Measurements from ENCODE around the gene PCMT1. TPM values are rescaled to one million over a fixed set of nuclear protein-coding genes. Genes with fewer than 3 reads are reported as not detected.
"Not testable (repeated sequence)": the region's sequence is repeated elsewhere in the genome, so short reads cannot be mapped to it uniquely, and the experiment has no call there.

The PCMT1 gene
- total and polyA plus RNA-seq, 10 of the 15 experiments (the other 5 are each of a cell fraction or from before 2014, with no cell fraction given) = 48.5 to 126 (median 81.2) TPM

DNA sequence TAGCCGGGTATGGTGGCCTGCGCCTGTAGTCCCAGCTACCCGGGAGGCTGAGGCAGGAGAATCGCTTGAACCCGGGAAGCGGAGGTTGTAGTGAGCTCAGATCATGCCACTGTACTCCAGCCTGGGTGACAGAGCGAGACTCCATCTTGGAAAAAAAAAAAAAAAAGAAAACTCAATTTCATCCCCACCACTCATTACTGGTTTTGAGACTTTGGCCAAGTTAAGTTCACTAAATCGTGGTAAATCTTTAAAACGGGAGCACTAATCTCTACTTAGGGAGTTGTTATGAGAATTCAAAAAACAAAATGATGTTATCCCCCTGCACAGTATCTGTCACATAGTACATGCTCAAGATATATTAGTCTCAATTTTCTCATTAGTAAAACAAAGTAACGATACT lies 4.3 kb upstream of the PCMT1 start:
- H3K4me1 ChIP-seq (ENCODE audit: control insufficient read depth, insufficient read depth, low read length); H4K20me1 ChIP-seq (ENCODE audit: control insufficient read depth, insufficient read depth); ATAC-seq; DNase-seq (ENCODE audit: low read depth, low spot score); in situ Hi-C loops (cut with MboI); BruUV-seq (replicated peaks); H3K27ac ChIP-seq (ENCODE audit: control insufficient read depth, insufficient read depth); H3K9me3 ChIP-seq (replicated peaks; ENCODE audit: control insufficient read depth, insufficient read depth, low read length); FAIRE-seq; H2AFZ ChIP-seq (ENCODE audit: control insufficient read depth, low read depth, low read length); H3K27me3 ChIP-seq (replicated peaks in 1 of 2; ENCODE audit: control insufficient read depth in 2 of 2, insufficient read depth in 2 of 2, low read length in 1 of 2): not testable (repeated sequence)
- H3K36me3 ChIP-seq (ENCODE audit: control insufficient read depth in 2 of 2, insufficient read depth in 2 of 2, low read length in 1 of 2) = peaks cover 3 to 12% of the 10 kb centered on the region in 2 experiments
- 58% methylated on average over 10 of the region's 10 CpGs for WGBS (ENCODE audit: insufficient coverage, insufficient replicate concordance, low lambda C conversion rate, missing lambda C conversion rate)
- ChIA-PET CTCF (interaction anchor here (0.8 to 1.6 kb wide), 5 partner anchors 10 to 183 kb away, joined by 3 to 4 read pairs (median 4); partner anchors contain the start of gene LATS1), RAD21 (ENCODE audit: unreplicated experiment) (interaction anchor here (0.6 to 1.2 kb wide), 2 partner anchors 77 to 80 kb away, joined by 3 to 4 read pairs; no protein-coding TSS in a partner anchor), SMC1A (ENCODE audit: uncharacterized antibody, unreplicated experiment) (interaction anchor here (1.2 to 1.5 kb wide), 3 partner anchors 12 to 79 kb away, joined by 3 to 5 read pairs (median 4); no protein-coding TSS in a partner anchor), POLR2A (interaction anchor here (0.7 to 1.8 kb wide), 4 partner anchors 9 to 259 kb away, joined by 3 to 7 read pairs (median 4); partner anchors contain the start of gene LATS1)
- intact Hi-C loops (cut with micrococcal nuclease; ENCODE audit: unreplicated experiment) = loop anchor here (5.0 kb wide), 1 partner anchor 178 kb away; the partner anchor contains the start of gene GINM1
- peak overlapping the region; percentile 95 for H3K9ac ChIP-seq (ENCODE audit: control insufficient read depth, insufficient read depth, low read length)
- H3K4me2 ChIP-seq (ENCODE audit: control insufficient read depth, insufficient read depth) = peak overlapping the region; percentile 48
- peak overlapping the region; percentile 90 for H3K4me3 ChIP-seq
- peaks cover 19% of the 10 kb centered on the region for H3K79me2 ChIP-seq (ENCODE audit: control insufficient read depth, insufficient read depth, low read length)

DNA sequence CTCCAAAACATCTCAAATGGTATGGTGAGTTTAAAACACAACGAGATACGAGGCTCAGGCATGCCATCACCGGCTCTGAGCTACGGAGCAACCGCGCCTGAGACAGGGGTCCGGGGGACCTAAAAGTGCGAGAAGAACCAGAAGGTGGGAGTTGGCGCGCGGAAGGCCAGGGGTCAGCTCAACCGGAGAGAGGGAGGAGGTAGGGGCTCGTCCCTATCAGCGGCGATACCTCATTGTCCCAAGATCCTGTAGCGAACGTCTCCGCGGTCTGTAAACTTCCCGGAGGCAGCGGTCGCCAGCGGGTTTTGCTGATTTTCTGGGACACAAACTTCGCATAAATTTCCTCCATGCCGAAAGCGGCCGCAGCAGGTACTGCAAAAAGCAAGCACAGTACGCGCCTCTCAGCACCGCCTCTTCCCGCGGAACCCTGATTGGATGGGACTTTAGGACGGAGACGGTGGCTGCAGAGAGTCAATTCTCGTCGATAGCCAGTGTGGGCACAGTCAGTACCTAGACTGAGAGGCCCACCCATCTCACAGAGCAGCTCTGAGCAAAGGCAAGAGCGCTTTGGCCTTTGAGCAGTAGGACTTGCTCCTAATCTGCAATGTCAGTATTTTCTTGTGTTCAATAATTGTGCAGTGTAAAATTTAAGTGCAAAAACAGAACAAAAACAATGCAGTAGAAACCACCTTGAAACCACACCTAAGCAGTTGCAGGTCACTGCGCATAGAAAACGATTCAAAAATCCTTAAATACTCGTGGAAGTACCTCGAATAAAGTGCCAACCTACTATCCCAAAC lies 3.2 kb upstream of the PCMT1 start, which contains the start of gene NUP43:
Gene NUP43, minus strand, starts transcription at position 383 of the 800 bp plus-strand sequence. Its CDS starts 34 bp downstream, at position 349.
- TSS peak; percentile 83 for BruUV-seq (replicated peaks)
- Histone ChIP-seq H3K79me2 (ENCODE audit: control insufficient read depth, insufficient read depth, low read length) (peaks cover 30% of the 10 kb centered on the region), H3K36me3 (ENCODE audit: control insufficient read depth in 2 of 2, insufficient read depth in 2 of 2, low read length in 1 of 2) (peaks cover 3 to 8% of the 10 kb centered on the region in 2 experiments; a peak in 2 of 4 replicates), H4K20me1 (ENCODE audit: control insufficient read depth, insufficient read depth) (no peaks in the 10 kb centered on the region; the same call in 1 of the 2 replicates), H3K9me3 (replicated peaks; ENCODE audit: control insufficient read depth, insufficient read depth, low read length) (no peaks in the 10 kb centered on the region), H3K9ac (ENCODE audit: control insufficient read depth, insufficient read depth, low read length) (peak within 1 kb of the TSS; percentile 95), H3K4me2 (ENCODE audit: control insufficient read depth, insufficient read depth) (peak within 1 kb of the TSS; percentile 48), H3K27me3 (replicated peaks in 1 of 2; ENCODE audit: control insufficient read depth in 2 of 2, insufficient read depth in 2 of 2, low read length in 1 of 2) (no peaks in the 10 kb centered on the region), H3K4me1 (ENCODE audit: control insufficient read depth, insufficient read depth, low read length) (peaks cover 5% of the 10 kb centered on the region), H3K4me3 (peak within 1 kb of the TSS; percentile 90), H3K27ac (ENCODE audit: control insufficient read depth, insufficient read depth) (peak within 1 kb of the TSS; percentile 75), H2AFZ (ENCODE audit: control insufficient read depth, low read depth, low read length) (peak within 1 kb of the TSS; percentile 79)
- 4% methylated on average over 37 of the region's 41 CpGs for WGBS (ENCODE audit: insufficient coverage, insufficient replicate concordance, low lambda C conversion rate, missing lambda C conversion rate)
- in situ Hi-C loops (cut with MboI) (no loop called here), intact Hi-C loops (cut with micrococcal nuclease; ENCODE audit: unreplicated experiment) (loop anchor here (5.0 kb wide), 1 partner anchor 179 kb away; the partner anchor contains the start of gene GINM1)
- DNase-seq (ENCODE audit: low read depth, low spot score) = peak; percentile 82
- peak; percentile 96 for FAIRE-seq
- ChIA-PET SMC1A (ENCODE audit: uncharacterized antibody, unreplicated experiment) (interaction anchor here (1.1 to 1.5 kb wide), 5 partner anchors 11 to 78 kb away, joined by 3 to 5 read pairs (median 4); no protein-coding TSS in a partner anchor), POLR2A (interaction anchor here (1.0 to 1.8 kb wide), 3 partner anchors 8 to 28 kb away, joined by 3 to 7 read pairs (median 4); partner anchors contain the start of gene LATS1), CTCF (interaction anchor here (0.5 to 1.3 kb wide), 7 partner anchors 11 to 648 kb away, joined by 3 to 4 read pairs (median 3); partner anchors contain the start of gene LATS1), RAD21 (ENCODE audit: unreplicated experiment) (interaction anchor here (1.2 kb wide), 1 partner anchor 76 kb away, joined by 4 read pairs; no protein-coding TSS in a partner anchor)
- ATAC-seq = peak; percentile 74
- TF ChIP-seq, protein P1, sequence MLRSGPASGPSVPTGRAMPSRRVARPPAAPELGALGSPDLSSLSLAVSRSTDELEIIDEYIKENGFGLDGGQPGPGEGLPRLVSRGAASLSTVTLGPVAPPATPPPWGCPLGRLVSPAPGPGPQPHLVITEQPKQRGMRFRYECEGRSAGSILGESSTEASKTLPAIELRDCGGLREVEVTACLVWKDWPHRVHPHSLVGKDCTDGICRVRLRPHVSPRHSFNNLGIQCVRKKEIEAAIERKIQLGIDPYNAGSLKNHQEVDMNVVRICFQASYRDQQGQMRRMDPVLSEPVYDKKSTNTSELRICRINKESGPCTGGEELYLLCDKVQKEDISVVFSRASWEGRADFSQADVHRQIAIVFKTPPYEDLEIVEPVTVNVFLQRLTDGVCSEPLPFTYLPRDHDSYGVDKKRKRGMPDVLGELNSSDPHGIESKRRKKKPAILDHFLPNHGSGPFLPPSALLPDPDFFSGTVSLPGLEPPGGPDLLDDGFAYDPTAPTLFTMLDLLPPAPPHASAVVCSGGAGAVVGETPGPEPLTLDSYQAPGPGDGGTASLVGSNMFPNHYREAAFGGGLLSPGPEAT (IDR thresholded peaks at IDR 0.05; ENCODE audit: low read depth) = peak; percentile 66; the same call in 1 of the 2 replicates
- peak; percentile 47; the same call in 1 of the 2 replicates for TF ChIP-seq CREM (IDR thresholded peaks at IDR 0.05; ENCODE audit: low read depth)
- TF ChIP-seq POLR2AphosphoS2 (IDR thresholded peaks at IDR 0.05; ENCODE audit: low read depth, low read length) = 0 out of 2 replicates have a peak, but pooled peaks have one; percentile 65
- no peak for TF ChIP-seq ZBED1 (IDR thresholded peaks at IDR 0.05; ENCODE audit: borderline replicate concordance)
- TF ChIP-seq NR2F1 (conservative IDR thresholded peaks at IDR 0.05) = peak; percentile 92
- TF ChIP-seq, protein P2, sequence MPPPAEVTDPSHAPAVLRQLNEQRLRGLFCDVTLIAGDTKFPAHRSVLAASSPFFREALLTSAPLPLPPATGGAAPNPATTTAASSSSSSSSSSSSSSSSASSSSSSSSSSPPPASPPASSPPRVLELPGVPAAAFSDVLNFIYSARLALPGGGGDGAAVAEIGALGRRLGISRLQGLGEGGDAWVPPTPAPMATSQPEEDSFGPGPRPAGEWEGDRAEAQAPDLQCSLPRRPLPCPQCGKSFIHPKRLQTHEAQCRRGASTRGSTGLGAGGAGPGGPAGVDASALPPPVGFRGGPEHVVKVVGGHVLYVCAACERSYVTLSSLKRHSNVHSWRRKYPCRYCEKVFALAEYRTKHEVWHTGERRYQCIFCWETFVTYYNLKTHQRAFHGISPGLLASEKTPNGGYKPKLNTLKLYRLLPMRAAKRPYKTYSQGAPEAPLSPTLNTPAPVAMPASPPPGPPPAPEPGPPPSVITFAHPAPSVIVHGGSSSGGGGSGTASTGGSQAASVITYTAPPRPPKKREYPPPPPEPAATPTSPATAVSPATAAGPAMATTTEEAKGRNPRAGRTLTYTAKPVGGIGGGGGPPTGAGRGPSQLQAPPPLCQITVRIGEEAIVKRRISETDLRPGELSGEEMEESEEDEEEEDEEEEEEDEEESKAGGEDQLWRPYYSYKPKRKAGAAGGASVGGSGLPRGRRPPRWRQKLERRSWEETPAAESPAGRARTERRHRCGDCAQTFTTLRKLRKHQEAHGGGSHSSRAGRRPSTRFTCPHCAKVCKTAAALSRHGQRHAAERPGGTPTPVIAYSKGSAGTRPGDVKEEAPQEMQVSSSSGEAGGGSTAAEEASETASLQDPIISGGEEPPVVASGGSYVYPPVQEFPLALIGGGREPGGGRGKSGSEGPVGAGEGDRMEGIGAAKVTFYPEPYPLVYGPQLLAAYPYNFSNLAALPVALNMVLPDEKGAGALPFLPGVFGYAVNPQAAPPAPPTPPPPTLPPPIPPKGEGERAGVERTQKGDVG (CRISPR knock-in tag; IDR thresholded peaks at IDR 0.05) = no peak
